MM.1S (cell line): ENCODE results near the gene ADIRF.
"Not testable (repeated sequence)": the region's sequence is repeated elsewhere in the genome, so short reads cannot be mapped to it uniquely, and the experiment has no call there.

Experiments used
- DNase-seq: peaks from one replicate; pipeline ENCODE4 v3.0.0-alpha.2; 2015
- H2AFZ ChIP-seq: fragments of 300-600 bp; sonication (generic); 2 replicates; pipeline ENCODE4 v1.6.0; 2016; ENCODE audit warnings: antibody characterized with exemption, low read length
- H3F3A ChIP-seq: fragments of 300-600 bp; sonication (generic); 2 replicates; pipeline ENCODE4 v1.6.1; 2016; ENCODE audit warnings: mild to moderate bottlenecking, antibody characterized with exemption, low read length, moderate library complexity, mixed read lengths; ENCODE audit not compliant: insufficient read depth
- H3K27ac ChIP-seq: fragments of 300-600 bp; sonication (generic); 2 replicates; pipeline ENCODE4 v1.5.1; 2016; ENCODE audit warnings: mild to moderate bottlenecking, low read length
- H3K27me3 ChIP-seq: fragments of 300-600 bp; sonication (generic); replicated peaks from 2 replicates; pipeline ENCODE4 v1.6.0; 2016; ENCODE audit warnings: low read length; ENCODE audit not compliant: insufficient read depth
- H3K36me3 ChIP-seq: fragments of 300-600 bp; sonication (generic); replicated peaks from 2 replicates; pipeline ENCODE4 v1.6.1; 2016; ENCODE audit warnings: mild to moderate bottlenecking, low read length, mixed read lengths; ENCODE audit not compliant: insufficient read depth
- H3K4me1 ChIP-seq: fragments of 300-600 bp; sonication (generic); 2 replicates; pipeline ENCODE4 v1.6.1; 2016; ENCODE audit warnings: low read length, mixed read lengths
- H3K4me2 ChIP-seq: fragments of 300-600 bp; sonication (generic); 2 replicates; pipeline ENCODE4 v1.6.0; 2016; ENCODE audit warnings: low read depth, low read length
- H3K4me3 ChIP-seq: fragments of 300-600 bp; sonication (generic); 2 replicates; pipeline ENCODE4 v1.5.1; 2016; ENCODE audit warnings: low read length, mixed read lengths
- H3K79me2 ChIP-seq: fragments of 300-600 bp; sonication (generic); 2 replicates; pipeline ENCODE4 v1.6.1; 2016; ENCODE audit warnings: mixed run types, low read length, mixed read lengths
- H3K9ac ChIP-seq: fragments of 300-600 bp; sonication (generic); 2 replicates; pipeline ENCODE4 v1.6.1; 2016; ENCODE audit warnings: low read length, mixed read lengths
- H3K9me2 ChIP-seq: fragments of 300-600 bp; sonication (generic); replicated peaks from 2 replicates; pipeline ENCODE4 v1.6.1; 2016; ENCODE audit warnings: mild to moderate bottlenecking, low read length, mixed read lengths; ENCODE audit not compliant: insufficient read depth
- H3K9me3 ChIP-seq: fragments of 300-600 bp; sonication (generic); replicated peaks from 2 replicates; pipeline ENCODE4 v1.6.1; 2016; ENCODE audit warnings: mild to moderate bottlenecking, low read length, mixed read lengths; ENCODE audit not compliant: insufficient read depth
- H4K20me1 ChIP-seq: fragments of 300-600 bp; sonication (generic); 2 replicates; pipeline ENCODE4 v1.6.1; 2016; ENCODE audit warnings: mild to moderate bottlenecking, low read length, moderate library complexity, mixed read lengths; ENCODE audit not compliant: insufficient read depth
- CTCF ChIP-seq: fragments of 300-600 bp; sonication (generic); IDR thresholded peaks from 2 replicates; pipeline ENCODE4 v1.5.1; 2016; ENCODE audit warnings: antibody characterized with exemption, low read length, mixed read lengths
- EZH2 ChIP-seq: fragments of 300-600 bp; sonication (generic); optimal IDR thresholded peaks from 2 replicates; pipeline ENCODE3; 2017; ENCODE audit warnings: low read depth, mild to moderate bottlenecking, antibody characterized with exemption, low read length, mixed read lengths
- EZH2phosphoT487 ChIP-seq: fragments of 300-600 bp; sonication (generic); IDR thresholded peaks from 2 replicates; pipeline ENCODE4 v1.6.1; 2018; ENCODE audit warnings: antibody characterized with exemption, low read length

Gene ADIRF

GRCh38 chr10:87000491-87000890 is 32.2 kb downstream of the ADIRF start:
- Histone ChIP-seq H2AFZ (no peak overlapping the region), H3K9ac (no peak overlapping the region)

GRCh38 chr10:87007124-87007523 is 38.8 kb downstream of the ADIRF start:
- not testable (repeated sequence) for H3K27me3 ChIP-seq, H3K4me2 ChIP-seq, DNase-seq, H3K9me3 ChIP-seq, H3K9me2 ChIP-seq, H3K4me3 ChIP-seq, H2AFZ ChIP-seq, H3K9ac ChIP-seq, H3K36me3 ChIP-seq, H3K79me2 ChIP-seq, H4K20me1 ChIP-seq, H3K27ac ChIP-seq, H3K4me1 ChIP-seq, H3F3A ChIP-seq

More at GRCh38 chr10:87000491-87000890, 32.2 kb downstream of the ADIRF start:
- Histone ChIP-seq H3K36me3 (no peaks in the 10 kb centered on the region), H3K79me2 (no peaks in the 10 kb centered on the region), H3K4me2 (no peak overlapping the region), H3K9me3 (no peaks in the 10 kb centered on the region), H3F3A (no peaks in the 10 kb centered on the region), H3K27me3 (no peaks in the 10 kb centered on the region), H3K27ac (no peak overlapping the region), H4K20me1 (no peaks in the 10 kb centered on the region), H3K9me2 (no peaks in the 10 kb centered on the region), H3K4me1 (no peaks in the 10 kb centered on the region), H3K4me3 (no peak overlapping the region)
- DNase-seq, result no peak
- TF ChIP-seq CTCF (no peak), EZH2phosphoT487 (no peak), EZH2 (no peak)

GRCh38 chr10:87007674-87008073 is 39.4 kb downstream of the ADIRF start:
- H3K9ac ChIP-seq, H2AFZ ChIP-seq, H3K27me3 ChIP-seq, H3K9me3 ChIP-seq, H3K9me2 ChIP-seq, H3K27ac ChIP-seq, H3K79me2 ChIP-seq, DNase-seq, H3F3A ChIP-seq, H4K20me1 ChIP-seq, H3K4me1 ChIP-seq, H3K4me3 ChIP-seq, H3K4me2 ChIP-seq, H3K36me3 ChIP-seq: not testable (repeated sequence)

GRCh38 chr10:87008303-87008702 is 40.0 kb downstream of the ADIRF start:
- H3K9me3 ChIP-seq, H3K36me3 ChIP-seq, H3K4me1 ChIP-seq, H2AFZ ChIP-seq, H3K9ac ChIP-seq, H3K4me3 ChIP-seq, H3K4me2 ChIP-seq, H3K9me2 ChIP-seq, H3K79me2 ChIP-seq, DNase-seq, H4K20me1 ChIP-seq, H3F3A ChIP-seq, H3K27me3 ChIP-seq, H3K27ac ChIP-seq: not testable (repeated sequence)

- H2AFZ ChIP-seq, H3K27ac ChIP-seq: not testable (repeated sequence)
Observed at GRCh38 chr10:87009134-87009696, 40.9 kb downstream of the ADIRF start.

GRCh38 chr10:87013528-87013927 is 45.2 kb downstream of the ADIRF start:
- not testable (repeated sequence) for H3F3A ChIP-seq, H3K4me1 ChIP-seq, H3K9me3 ChIP-seq, H3K4me2 ChIP-seq, H3K9me2 ChIP-seq, H2AFZ ChIP-seq, H3K9ac ChIP-seq, H3K4me3 ChIP-seq, H3K27ac ChIP-seq, H4K20me1 ChIP-seq, H3K79me2 ChIP-seq, H3K27me3 ChIP-seq, H3K36me3 ChIP-seq
- DNase-seq, result peak; percentile 14

More at GRCh38 chr10:87009134-87009696, 40.9 kb downstream of the ADIRF start:
- H3K4me2 ChIP-seq, H3K27me3 ChIP-seq, H4K20me1 ChIP-seq, DNase-seq, H3K9me3 ChIP-seq, H3F3A ChIP-seq, H3K4me3 ChIP-seq, H3K36me3 ChIP-seq, H3K4me1 ChIP-seq, H3K9ac ChIP-seq, H3K9me2 ChIP-seq, H3K79me2 ChIP-seq: not testable (repeated sequence)

- H3F3A ChIP-seq, H3K36me3 ChIP-seq, H3K79me2 ChIP-seq, DNase-seq, H4K20me1 ChIP-seq, H3K9me3 ChIP-seq, H3K4me2 ChIP-seq, H2AFZ ChIP-seq, H3K9me2 ChIP-seq, H3K4me3 ChIP-seq, H3K27me3 ChIP-seq, H3K27ac ChIP-seq, H3K4me1 ChIP-seq, H3K9ac ChIP-seq: not testable (repeated sequence)
Observed at GRCh38 chr10:87014986-87015716, 46.9 kb downstream of the ADIRF start.
